NCI-H146 treated with DMSO at 0.1 percent for 48 hours (cell line): ENCODE results near the gene ELMO2.

Experiments
- DNase-seq: peaks from one replicate; lab custom pipeline; 2025; ENCODE audit not compliant: unreplicated experiment; lab: John Stamatoyannopoulos, UW

Gene ELMO2

GRCh38 chr20:46353500-46354206 lies 52.8 kb downstream of the ELMO2 start:
- DNase-seq: no peak

GRCh38 chr20:46352370-46352938 lies 54.0 kb downstream of the ELMO2 start:
- no peak for DNase-seq

GRCh38 chr20:46351357-46352058 lies 54.9 kb downstream of the ELMO2 start:
- no peak for DNase-seq

GRCh38 chr20:46350986-46351267 lies 55.5 kb downstream of the ELMO2 start:
- no peak for DNase-seq

- DNase-seq: no peak
Observed at GRCh38 chr20:46350201-46350985, 56.0 kb downstream of the ELMO2 start.

GRCh38 chr20:46349742-46350056 lies 56.7 kb downstream of the ELMO2 start:
- DNase-seq: peak; percentile 12

GRCh38 chr20:46349035-46349741 lies 57.2 kb downstream of the ELMO2 start:
- peak; percentile 21 for DNase-seq

GRCh38 chr20:46347841-46348803 lies 58.3 kb downstream of the ELMO2 start:
- no peak for DNase-seq

- no peak for DNase-seq
Observed at GRCh38 chr20:46346770-46347169, 59.6 kb downstream of the ELMO2 start.

GRCh38 chr20:46344488-46345162 lies 61.8 kb downstream of the ELMO2 start:
- no peak for DNase-seq

- no peak for DNase-seq
Observed at GRCh38 chr20:46343975-46344357, 62.4 kb downstream of the ELMO2 start.

- DNase-seq: peak; percentile 54
Observed at GRCh38 chr20:46343348-46343974, 63.0 kb downstream of the ELMO2 start.

GRCh38 chr20:46342451-46343347 lies 63.7 kb downstream of the ELMO2 start:
- no peak for DNase-seq

- DNase-seq: no peak
Observed at GRCh38 chr20:46342010-46342378, 64.4 kb downstream of the ELMO2 start.

GRCh38 chr20:46341074-46342009 lies 65.1 kb downstream of the ELMO2 start:
- no peak for DNase-seq

- DNase-seq: no peak
Observed at GRCh38 chr20:46339037-46339436, 67.4 kb downstream of the ELMO2 start.

GRCh38 chr20:46336735-46337134 lies 69.7 kb downstream of the ELMO2 start:
- DNase-seq: no peak
